Endothelial cell of umbilical vein (primary cell): ENCODE data around the gene FBN2.

ENCODE experiments used
- EZH2 ChIP-seq: IDR thresholded peaks from 2 replicates; pipeline ENCODE4 v1.6.1; 2012; ENCODE audit warnings: borderline replicate concordance, low read depth, mild to moderate bottlenecking, moderate library complexity, low read length, inconsistent platforms; ENCODE audit not compliant: severe bottlenecking
- GATA2 ChIP-seq: IDR thresholded peaks from 2 replicates; pipeline ENCODE4 v1.7.0; 2011; ENCODE audit warnings: low read depth, mild to moderate bottlenecking, moderate library complexity, mixed read lengths, low read length; ENCODE audit not compliant: insufficient read length, insufficient read depth
- MYC ChIP-seq: IDR thresholded peaks from one replicate; pipeline ENCODE4 v1.6.1; 2011; ENCODE audit warnings: mild to moderate bottlenecking, low read depth, low read length
- POLR2A ChIP-seq: IDR thresholded peaks from 2 replicates; pipeline ENCODE4 v1.6.1; 2012; ENCODE audit warnings: low read depth, mild to moderate bottlenecking, control low read depth, low read length
- POLR2AphosphoS5 ChIP-seq: IDR thresholded peaks from 2 replicates; pipeline ENCODE4 v1.6.1; 2012; ENCODE audit warnings: low read depth, mild to moderate bottlenecking, control low read depth, low read length, moderate library complexity; ENCODE audit not compliant: insufficient read depth
- TF ChIP-seq, protein P1 (sequence below), 2 donors: IDR thresholded peaks; 1 replicate in 1 of 2; 2 replicates in 1 of 2; pipeline ENCODE4 v1.5.1; 2011; ENCODE audit warnings: low read length in 2 of 2, mild to moderate bottlenecking in 2 of 2, moderate library complexity in 2 of 2, control low read depth in 1 of 2, inconsistent platforms in 1 of 2, low read depth in 1 of 2; ENCODE audit not compliant: insufficient read depth in 1 of 2; ENCODE audit errors: extremely low read depth in 1 of 2
- TF ChIP-seq, protein P2 (sequence below): IDR thresholded peaks from 2 replicates; pipeline ENCODE4 v1.6.1; 2011; ENCODE audit not compliant: insufficient read depth, insufficient read length

DNA sequence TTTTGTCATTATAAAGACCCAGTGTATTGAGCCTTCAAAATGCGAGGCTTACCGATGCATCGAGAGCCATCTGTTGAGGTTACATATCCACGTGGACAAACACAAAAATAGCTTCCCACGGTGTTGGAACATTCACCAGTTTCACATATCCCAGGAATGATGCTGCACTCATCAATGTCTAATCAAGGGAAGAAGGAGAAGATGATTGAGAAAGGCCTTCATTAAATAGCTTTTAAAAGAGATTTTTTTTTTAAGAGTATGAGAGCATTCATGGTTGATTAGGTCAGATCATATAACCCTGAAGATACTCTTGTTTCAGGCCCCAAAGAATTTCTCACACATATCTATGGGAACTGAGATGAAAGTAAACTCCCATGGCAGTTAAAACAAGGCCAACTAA, 129.4 kb downstream of the FBN2 start:
- TF ChIP-seq, protein P1, sequence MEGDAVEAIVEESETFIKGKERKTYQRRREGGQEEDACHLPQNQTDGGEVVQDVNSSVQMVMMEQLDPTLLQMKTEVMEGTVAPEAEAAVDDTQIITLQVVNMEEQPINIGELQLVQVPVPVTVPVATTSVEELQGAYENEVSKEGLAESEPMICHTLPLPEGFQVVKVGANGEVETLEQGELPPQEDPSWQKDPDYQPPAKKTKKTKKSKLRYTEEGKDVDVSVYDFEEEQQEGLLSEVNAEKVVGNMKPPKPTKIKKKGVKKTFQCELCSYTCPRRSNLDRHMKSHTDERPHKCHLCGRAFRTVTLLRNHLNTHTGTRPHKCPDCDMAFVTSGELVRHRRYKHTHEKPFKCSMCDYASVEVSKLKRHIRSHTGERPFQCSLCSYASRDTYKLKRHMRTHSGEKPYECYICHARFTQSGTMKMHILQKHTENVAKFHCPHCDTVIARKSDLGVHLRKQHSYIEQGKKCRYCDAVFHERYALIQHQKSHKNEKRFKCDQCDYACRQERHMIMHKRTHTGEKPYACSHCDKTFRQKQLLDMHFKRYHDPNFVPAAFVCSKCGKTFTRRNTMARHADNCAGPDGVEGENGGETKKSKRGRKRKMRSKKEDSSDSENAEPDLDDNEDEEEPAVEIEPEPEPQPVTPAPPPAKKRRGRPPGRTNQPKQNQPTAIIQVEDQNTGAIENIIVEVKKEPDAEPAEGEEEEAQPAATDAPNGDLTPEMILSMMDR (IDR thresholded peaks at IDR 0.05; ENCODE audit: extremely low read depth in 1 of 2, insufficient read depth in 1 of 2, low read depth in 1 of 2, low read length in 2 of 2): no peak
- TF ChIP-seq GATA2: no peak
- no peak for TF ChIP-seq POLR2A
- no peak for TF ChIP-seq POLR2AphosphoS5
- TF ChIP-seq, protein P2, sequence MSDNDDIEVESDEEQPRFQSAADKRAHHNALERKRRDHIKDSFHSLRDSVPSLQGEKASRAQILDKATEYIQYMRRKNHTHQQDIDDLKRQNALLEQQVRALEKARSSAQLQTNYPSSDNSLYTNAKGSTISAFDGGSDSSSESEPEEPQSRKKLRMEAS: no peak
- no peak for TF ChIP-seq EZH2
- TF ChIP-seq MYC: no peak
